Activated T-helper 1 cell treated with anti-CD3 and anti-CD28 coated beads, Interleukin-2, amount 50 U/mL, for 16 hours (primary cell): ENCODE measurements around the gene LDAF1.
"Not testable (repeated sequence)": the region's sequence is repeated elsewhere in the genome, so short reads cannot be mapped to it uniquely, and the experiment has no call there.

Source experiments
- DNase-seq, 2 donors: peaks; one replicate each; pipeline ENCODE4 v3.0.0-alpha.2; 2020; ENCODE audit warnings: low read depth in 1 of 2, low spot score in 1 of 2

Gene LDAF1

DNA sequence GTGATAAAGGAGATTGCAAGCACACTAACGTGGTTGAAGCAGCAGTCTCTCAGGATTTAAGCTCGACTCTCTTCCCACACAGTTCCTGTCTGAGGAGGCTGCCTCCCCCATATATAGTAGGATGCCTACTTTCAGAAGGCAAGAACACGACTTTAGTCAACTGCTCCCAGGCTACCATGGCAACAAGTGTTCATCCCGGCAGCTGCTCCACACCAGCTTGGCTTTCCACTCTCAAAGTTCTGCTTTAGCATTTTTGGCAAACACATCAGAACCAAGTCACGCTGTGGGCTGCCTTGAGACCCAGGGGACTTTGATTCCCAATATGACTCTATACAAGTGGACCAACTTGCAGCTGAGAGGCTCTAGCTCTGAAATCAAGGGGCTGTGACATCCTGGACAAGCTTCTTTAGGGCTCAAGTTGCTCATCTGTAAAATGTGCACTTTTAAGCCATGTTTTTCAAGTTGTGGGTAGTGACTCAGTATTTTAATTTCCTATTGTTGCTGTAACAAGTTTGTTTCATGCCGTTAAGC lies 36.4 kb downstream of the LDAF1 start:
- DNase-seq, result no peak

DNA sequence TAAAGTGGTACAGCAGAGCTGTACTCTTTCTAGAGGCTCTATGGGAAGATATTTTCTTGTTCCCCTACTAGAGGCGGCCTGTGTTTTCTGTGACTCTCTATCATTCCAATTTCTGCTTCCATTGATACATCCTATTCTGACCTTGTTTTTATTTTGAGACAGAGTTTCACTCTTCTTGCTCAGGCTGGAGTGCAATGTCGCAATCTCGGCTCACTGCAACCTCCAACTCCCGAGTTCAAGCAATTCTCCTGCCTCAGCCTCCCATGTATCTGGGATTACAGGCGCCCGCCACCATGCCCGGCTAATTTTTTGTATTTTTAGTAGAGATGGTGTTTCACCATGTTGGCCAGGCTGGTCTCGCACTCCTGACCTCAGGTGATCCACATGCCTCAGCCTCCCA lies 36.9 kb downstream of the LDAF1 start:
- not testable (repeated sequence) for DNase-seq

- DNase-seq, result no peak
These were observed 38.6 kb downstream of the LDAF1 start for GRCh38 chr16:21197112-21197511.

DNA sequence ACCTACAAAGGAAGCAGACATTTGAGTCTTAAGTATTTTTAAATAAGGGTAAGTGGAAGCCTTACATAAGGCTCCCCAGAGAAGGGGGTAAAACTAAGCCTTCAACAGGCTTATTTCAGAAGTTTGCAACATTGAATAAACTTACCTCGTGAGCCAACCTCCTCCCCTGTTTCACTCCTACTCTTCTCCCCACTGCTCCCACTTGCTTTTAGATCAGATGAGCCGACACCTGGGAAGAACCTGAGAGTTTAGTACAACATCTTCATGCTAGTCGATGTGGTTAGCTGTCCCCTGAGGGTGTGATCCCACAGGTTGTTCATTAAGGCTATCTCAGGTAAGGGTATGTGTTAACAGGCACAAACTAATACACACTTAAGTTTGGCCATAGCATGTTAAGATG lies 39.1 kb downstream of the LDAF1 start:
- DNase-seq, result no peak

GRCh38 chr16:21199607-21200218 lies 41.2 kb downstream of the LDAF1 start:
- DNase-seq, result no peak

DNA sequence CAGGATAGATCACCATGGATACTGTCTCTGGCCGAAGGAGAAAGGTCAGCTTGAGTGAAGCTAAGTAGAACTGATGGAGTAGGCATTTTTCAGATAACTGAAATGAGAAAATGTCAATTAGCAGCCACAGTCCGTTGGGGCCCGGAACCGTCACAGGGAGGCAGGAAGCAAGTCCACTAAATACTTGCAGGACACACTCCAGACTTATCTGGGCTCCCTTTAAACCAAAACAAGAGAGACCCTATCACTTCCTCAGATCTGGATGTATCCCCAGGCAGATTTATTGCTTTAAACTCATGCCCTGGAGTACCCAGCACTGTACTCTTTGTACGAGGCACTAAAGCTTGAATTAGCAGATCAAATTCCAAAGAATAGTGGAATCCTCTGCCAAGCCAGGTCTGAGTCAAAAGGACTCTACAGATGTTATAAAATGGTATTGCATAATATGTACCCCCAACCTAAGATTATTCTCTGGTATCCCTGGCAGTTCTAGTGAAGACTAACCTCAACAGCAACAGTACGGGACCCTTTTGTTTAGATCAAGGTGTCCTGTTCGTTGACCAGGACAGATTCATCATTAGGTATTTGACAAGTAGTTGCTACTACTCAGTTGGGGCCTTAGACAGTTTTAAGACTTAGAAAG lies 44.8 kb downstream of the LDAF1 start:
- no peak for DNase-seq

DNA sequence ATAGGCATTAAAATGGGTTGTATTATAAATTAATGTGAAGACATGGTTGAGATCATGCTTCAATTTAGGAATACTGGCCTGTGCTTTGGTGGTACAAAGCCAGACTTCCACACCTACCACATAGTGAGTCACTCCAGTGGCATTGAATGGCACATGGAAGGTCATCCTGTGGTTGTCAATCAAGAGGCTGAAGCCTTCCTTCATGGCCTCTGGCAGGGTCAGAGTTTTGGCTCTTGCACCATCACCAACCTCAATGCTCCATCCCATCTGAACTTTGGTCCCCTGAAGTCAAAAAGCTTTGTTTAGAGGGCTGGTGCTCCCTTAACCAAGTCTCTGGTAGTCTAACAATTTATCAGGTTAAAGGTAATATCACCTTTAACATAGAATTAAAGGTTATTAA lies 46.8 kb downstream of the LDAF1 start:
- DNase-seq, result no peak

GRCh38 chr16:21206550-21206949 lies 48.1 kb downstream of the LDAF1 start:
- no peak for DNase-seq

GRCh38 chr16:21208446-21209230 lies 50.2 kb downstream of the LDAF1 start:
- no peak for DNase-seq

DNA sequence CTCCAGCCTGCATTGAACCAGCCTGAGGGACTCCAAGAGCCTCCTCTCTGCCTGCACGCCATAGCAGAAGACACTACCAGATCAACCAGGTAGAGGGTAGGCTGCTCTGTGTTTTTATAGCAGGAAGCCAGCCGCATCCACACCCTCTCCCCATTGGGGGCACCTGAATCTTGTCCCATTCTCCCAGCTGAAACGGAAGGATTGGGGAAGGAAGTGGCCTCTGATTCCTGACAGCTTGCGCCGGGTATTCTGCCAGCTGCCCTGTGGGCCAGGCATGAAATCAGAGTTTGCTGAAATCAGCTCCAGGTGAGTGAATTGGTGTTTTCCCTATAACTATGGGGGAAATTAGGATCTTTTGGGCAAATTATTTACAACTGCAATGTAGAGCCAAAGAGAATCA lies 53.0 kb downstream of the LDAF1 start, which contains the start of gene ZP2:
Gene ZP2 (minus strand): TSS at position 89 of the 400 bp plus-strand sequence. CDS start 27 bp downstream, at position 62.
- no peak for DNase-seq

DNA sequence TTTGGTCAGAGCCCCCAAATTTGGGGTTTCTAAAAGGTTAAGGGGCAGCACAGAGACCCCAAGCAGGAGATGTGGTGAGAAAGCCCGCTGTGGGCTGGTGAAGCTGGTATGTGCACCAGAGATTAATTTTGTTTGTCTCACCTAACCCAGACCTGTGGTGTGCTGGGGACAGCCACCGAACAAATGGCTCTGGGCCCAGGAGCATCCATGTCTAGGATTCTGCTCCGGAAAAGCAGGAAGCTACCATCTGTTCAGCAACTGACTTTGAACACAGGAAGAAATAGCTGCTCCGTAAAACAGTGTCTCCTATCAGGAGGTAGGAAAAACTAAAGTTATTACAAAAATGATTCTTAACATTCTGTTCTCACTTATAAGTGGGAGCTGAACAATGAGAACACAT lies 55.6 kb downstream of the LDAF1 start:
- DNase-seq, result no peak

DNA sequence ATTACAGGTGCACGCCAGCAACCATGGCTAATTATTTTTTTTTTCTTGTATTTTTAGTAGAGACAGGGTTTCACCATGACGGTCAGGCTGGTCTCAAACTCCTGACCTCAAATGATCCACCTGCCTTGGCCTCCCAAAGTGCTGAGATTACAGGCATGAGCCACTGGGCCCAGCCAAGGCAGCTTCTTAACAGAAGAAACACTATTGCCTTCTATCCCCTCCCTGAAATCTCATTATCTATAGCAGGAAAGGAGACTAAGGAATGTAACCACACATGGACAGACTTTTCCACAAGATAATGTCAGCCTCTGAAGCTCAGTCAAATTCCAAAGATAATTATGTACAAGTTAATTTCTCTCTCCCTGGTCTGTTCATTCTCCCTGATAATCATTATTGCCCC lies 58.6 kb downstream of the LDAF1 start:
- DNase-seq, result no peak

- DNase-seq, result no peak
These were observed 59.7 kb downstream of the LDAF1 start for GRCh38 chr16:21218153-21218552.

DNA sequence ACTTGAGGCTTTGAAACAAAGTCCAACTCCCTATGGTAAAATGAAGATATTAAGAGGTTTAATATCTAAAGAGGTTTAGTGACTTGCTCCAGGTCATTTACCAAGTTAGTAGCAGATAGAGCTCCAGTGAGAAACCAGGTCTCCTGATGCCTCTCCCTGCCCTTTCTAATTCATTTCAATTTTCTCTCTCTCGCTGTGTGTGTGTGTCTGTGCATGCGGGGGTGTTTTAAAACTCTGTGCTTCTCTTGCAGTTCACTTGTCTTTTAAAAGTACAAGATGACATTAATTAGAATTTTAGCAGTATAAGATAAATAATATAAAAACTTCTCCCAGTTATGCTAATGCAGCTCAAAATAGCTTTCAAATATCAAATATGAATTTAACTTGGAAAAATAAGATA lies 61.1 kb downstream of the LDAF1 start:
- no peak for DNase-seq

GRCh38 chr16:21222495-21223337 lies 64.2 kb downstream of the LDAF1 start:
- DNase-seq, result no peak

GRCh38 chr16:21223787-21224186 lies 65.3 kb downstream of the LDAF1 start:
- no peak for DNase-seq

- no peak for DNase-seq
These were observed 66.3 kb downstream of the LDAF1 start for GRCh38 chr16:21224800-21225199.

DNA sequence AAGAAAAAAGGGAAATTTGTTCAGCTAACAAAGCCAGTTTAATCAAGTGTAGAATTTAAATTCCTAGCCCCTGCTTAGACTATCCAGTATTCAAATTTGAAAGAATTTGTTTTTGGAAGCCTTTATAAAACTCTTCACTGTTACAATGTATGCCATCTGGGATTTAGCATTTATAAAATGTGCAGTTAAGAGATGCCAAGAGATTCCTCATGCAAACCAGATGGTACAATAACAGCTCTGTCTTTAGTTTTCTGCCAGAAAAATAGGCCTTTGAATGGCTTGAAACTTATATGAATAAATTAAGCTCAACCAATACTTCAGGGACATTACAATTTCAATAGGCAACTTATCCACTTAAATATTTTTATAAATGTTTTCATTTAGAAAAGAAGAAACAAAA lies 68.3 kb downstream of the LDAF1 start:
- no peak for DNase-seq

DNA sequence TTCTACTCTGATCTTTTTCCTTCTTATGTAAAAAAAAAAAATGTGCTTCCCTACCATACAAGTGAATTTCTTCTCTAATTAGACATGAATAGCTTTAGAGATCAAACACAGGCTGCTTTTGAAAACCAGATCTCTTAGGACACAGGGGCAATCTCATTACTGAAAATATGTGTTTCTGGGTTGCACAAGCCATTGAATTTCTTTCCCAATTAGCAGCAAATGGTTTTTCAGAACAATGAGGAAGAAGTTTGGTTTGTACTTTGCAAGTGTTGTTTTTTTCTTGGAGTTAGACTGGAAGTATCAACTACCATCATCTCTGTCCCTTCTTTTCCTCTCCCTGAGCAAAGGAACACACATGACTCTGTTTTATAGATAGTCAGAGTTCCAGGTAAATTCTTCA lies 69.4 kb downstream of the LDAF1 start:
- DNase-seq, result no peak

DNA sequence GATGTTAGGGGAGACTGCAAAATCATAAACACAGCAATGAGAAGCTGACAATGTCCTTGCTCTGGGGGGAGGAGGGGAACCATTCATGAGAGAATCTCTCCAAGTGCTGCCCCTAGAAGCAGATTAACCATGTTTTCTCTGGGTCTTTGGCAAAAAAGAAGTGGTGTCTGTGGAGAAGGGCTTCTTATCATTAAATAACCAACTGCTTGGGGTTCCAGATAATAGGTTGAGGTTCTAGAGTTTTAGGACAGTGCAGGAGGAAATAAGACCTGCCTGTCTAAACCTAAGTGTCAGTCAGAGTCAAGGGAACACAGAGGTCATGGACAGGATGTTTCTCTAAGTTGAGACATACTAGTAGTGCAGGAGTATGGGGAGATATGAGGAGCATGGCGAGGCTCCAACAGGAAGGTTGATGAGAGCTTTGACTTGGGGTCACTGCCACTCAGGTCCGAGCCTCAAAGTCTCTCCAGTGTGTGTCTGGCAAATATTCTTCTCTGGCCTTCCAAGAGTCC lies 69.9 kb downstream of the LDAF1 start:
- DNase-seq, result no peak
